ENCODE data around the gene TEX22.

DNA sequence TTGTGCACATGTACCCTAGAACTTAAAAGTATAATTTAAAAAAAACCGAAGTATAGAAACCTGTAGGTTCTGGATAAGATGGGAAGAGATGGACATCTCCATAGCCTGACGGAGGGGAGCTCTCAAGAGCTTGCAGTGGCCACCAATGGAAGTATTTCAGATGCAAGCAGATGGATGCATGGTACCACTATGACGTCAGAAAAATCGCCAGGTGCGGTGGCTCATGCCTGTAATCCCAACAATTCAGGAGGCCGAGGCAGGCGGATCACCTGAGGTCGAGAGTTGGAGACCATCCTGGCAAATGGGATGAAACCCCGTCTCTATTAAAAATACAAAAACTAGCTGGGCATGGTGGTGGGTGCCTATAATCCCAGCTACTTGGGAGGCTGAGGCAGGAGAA is 3.4 kb downstream of the TEX22 start:
- no peak for TF ChIP-seq POLR2A (IDR thresholded peaks at IDR 0.05; ENCODE audit: low read length)
- no peak for TF ChIP-seq GATA1 (IDR thresholded peaks at IDR 0.05; ENCODE audit: low read depth, low read length)
